ENCODE results near the gene TUBA1C. TPM values are rescaled to one million over a fixed set of nuclear protein-coding genes. Genes with fewer than 3 reads are reported as not detected.
A peak's percentile ranks its signal among the peaks of the same experiment; 100 is the strongest.
"Not testable (repeated sequence)": the region's sequence is repeated elsewhere in the genome, so short reads cannot be mapped to it uniquely, and the experiment has no call there.

Gene TUBA1C
- total RNA-seq, 2 donors from 2014 or later: 172 to 219 TPM

GRCh38 chr12:49276304-49277290 lies 11.7 kb downstream of the TUBA1C start:
- DNase-seq (ENCODE audit: low spot score): peak; percentile 37
- intact Hi-C loops (cut with DNase I): no loop called here

GRCh38 chr12:49277466-49277865 lies 12.6 kb downstream of the TUBA1C start:
- intact Hi-C loops (cut with DNase I): no loop called here
- DNase-seq (ENCODE audit: low spot score): no peak

- no peak for DNase-seq (ENCODE audit: low spot score)
- intact Hi-C loops (cut with DNase I): no loop called here
Observed at GRCh38 chr12:49279706-49280159, 14.9 kb downstream of the TUBA1C start.

GRCh38 chr12:49280545-49280944 lies 15.7 kb downstream of the TUBA1C start:
- DNase-seq (ENCODE audit: low spot score); intact Hi-C loops (cut with DNase I): not testable (repeated sequence)

- DNase-seq (ENCODE audit: low spot score): no peak
- intact Hi-C loops (cut with DNase I): no loop called here
Observed at GRCh38 chr12:49282302-49282701, 17.4 kb downstream of the TUBA1C start.

- DNase-seq (ENCODE audit: low spot score); intact Hi-C loops (cut with DNase I): not testable (repeated sequence)
Observed at GRCh38 chr12:49282740-49283375, 18.0 kb downstream of the TUBA1C start.

GRCh38 chr12:49283541-49284429 lies 18.9 kb downstream of the TUBA1C start:
- DNase-seq (ENCODE audit: low spot score): no peak
- intact Hi-C loops (cut with DNase I): no loop called here

GRCh38 chr12:49284672-49285071 lies 19.8 kb downstream of the TUBA1C start:
- intact Hi-C loops (cut with DNase I): loop anchor here in 1 of 2 donors (5.0 kb wide), 1 partner anchor 63 kb away; the partner anchor contains the start of gene DNAJC22
- no peak for DNase-seq (ENCODE audit: low spot score)

GRCh38 chr12:49287876-49288275 lies 23.0 kb downstream of the TUBA1C start:
- intact Hi-C loops (cut with DNase I): loop anchor here in 1 of 2 donors (5.0 kb wide), 1 partner anchor 59 kb away; the partner anchor contains the start of gene DNAJC22
- no peak for DNase-seq (ENCODE audit: low spot score)

GRCh38 chr12:49288412-49288853 lies 23.6 kb downstream of the TUBA1C start:
- no peak for DNase-seq (ENCODE audit: low spot score)
- intact Hi-C loops (cut with DNase I): loop anchor here in 1 of 2 donors (5.0 kb wide), 1 partner anchor 59 kb away; the partner anchor contains the start of gene DNAJC22

GRCh38 chr12:49288922-49289555 lies 24.2 kb downstream of the TUBA1C start:
- DNase-seq (ENCODE audit: low spot score): no peak
- intact Hi-C loops (cut with DNase I): loop anchor here in 1 of 2 donors (5.0 kb wide), 1 partner anchor 58 kb away; the partner anchor contains the start of gene DNAJC22

- intact Hi-C loops (cut with DNase I): no loop called here
- DNase-seq (ENCODE audit: low spot score): no peak
Observed at GRCh38 chr12:49292729-49293055, 27.8 kb downstream of the TUBA1C start.

- intact Hi-C loops (cut with DNase I): no loop called here
- no peak for DNase-seq (ENCODE audit: low spot score)
Observed at GRCh38 chr12:49293056-49293956, 28.4 kb downstream of the TUBA1C start.

- intact Hi-C loops (cut with DNase I): no loop called here
- DNase-seq (ENCODE audit: low spot score): peak; percentile 42
Observed at GRCh38 chr12:49294086-49294803, 29.4 kb downstream of the TUBA1C start.

- DNase-seq (ENCODE audit: low spot score): no peak
- intact Hi-C loops (cut with DNase I): loop anchor here (5.0 kb wide), 2 partner anchors 43 to 53 kb away; partner anchors contain the start of genes C1QL4 (in 1 of the 2) and DNAJC22 (in 1 of the 2)
Observed at GRCh38 chr12:49294804-49295081, 29.9 kb downstream of the TUBA1C start.

- DNase-seq (ENCODE audit: low spot score): no peak
Observed at GRCh38 chr12:49295082-49295936, 30.4 kb downstream of the TUBA1C start, which contains the start of gene PRPH. Gene PRPH (plus strand): TSS chr12:49295147. CDS start chr12:49295201, 54 bp downstream.

More at GRCh38 chr12:49295082-49295936, 30.4 kb downstream of the TUBA1C start, which contains the start of gene PRPH:
- intact Hi-C loops (cut with DNase I): loop anchor here (5.0 kb wide), 2 partner anchors 42 to 52 kb away; partner anchors contain the start of genes C1QL4 (in 1 of the 2) and DNAJC22 (in 1 of the 2)

All from posterior vena cava (tissue), 2 donors.